ENCODE results near the gene DNASE1L3.

Gene DNASE1L3

DNA sequence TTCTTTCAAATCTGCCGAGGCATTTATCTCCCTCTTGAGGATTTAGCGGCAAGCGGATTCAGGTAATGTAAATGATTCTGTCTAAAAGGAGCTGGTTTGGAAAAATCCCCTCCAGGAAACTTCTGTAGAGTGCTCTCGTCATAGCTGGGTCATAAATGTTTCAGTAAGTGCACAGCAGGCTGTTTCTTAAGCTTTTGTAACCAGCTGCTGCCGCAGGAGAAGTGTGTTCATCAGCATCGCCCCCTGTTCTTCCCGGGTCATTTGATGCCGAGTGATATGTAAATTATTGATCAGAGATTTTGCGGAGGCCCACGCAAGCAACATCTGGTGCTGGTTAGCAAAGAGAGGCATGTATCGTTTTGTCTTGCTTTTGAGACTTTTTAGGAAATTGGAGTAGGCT lies 53.1 kb downstream of the DNASE1L3 start:
- Histone ChIP-seq H4K20me1 (ENCODE audit: control insufficient read depth, insufficient read depth, low read depth, low read length) (no peaks in the 10 kb centered on the region), H3K4me1 (ENCODE audit: control insufficient read depth, low read length) (no peaks in the 10 kb centered on the region), H3K9me2 (replicated peaks; ENCODE audit: control insufficient read depth, low read length) (no peaks in the 10 kb centered on the region), H3F3A (ENCODE audit: control insufficient read depth, insufficient read depth) (no peaks in the 10 kb centered on the region), H3K36me3 (ENCODE audit: control insufficient read depth, low read length) (no peaks in the 10 kb centered on the region), H3K27ac (ENCODE audit: low read depth, low read length) (no peak overlapping the region), H3K79me2 (ENCODE audit: control insufficient read depth, low read length) (no peaks in the 10 kb centered on the region), H3K4me3 (ENCODE audit: low read length) (no peak overlapping the region), H3K4me2 (ENCODE audit: low read length) (no peak overlapping the region), H3K27me3 (ENCODE audit: control insufficient read depth, low read length) (no peaks in the 10 kb centered on the region), H3K9me3 (ENCODE audit: control insufficient read depth, insufficient read depth, low read length) (no peaks in the 10 kb centered on the region)
- TF ChIP-seq, protein P1, sequence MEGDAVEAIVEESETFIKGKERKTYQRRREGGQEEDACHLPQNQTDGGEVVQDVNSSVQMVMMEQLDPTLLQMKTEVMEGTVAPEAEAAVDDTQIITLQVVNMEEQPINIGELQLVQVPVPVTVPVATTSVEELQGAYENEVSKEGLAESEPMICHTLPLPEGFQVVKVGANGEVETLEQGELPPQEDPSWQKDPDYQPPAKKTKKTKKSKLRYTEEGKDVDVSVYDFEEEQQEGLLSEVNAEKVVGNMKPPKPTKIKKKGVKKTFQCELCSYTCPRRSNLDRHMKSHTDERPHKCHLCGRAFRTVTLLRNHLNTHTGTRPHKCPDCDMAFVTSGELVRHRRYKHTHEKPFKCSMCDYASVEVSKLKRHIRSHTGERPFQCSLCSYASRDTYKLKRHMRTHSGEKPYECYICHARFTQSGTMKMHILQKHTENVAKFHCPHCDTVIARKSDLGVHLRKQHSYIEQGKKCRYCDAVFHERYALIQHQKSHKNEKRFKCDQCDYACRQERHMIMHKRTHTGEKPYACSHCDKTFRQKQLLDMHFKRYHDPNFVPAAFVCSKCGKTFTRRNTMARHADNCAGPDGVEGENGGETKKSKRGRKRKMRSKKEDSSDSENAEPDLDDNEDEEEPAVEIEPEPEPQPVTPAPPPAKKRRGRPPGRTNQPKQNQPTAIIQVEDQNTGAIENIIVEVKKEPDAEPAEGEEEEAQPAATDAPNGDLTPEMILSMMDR (IDR thresholded peaks at IDR 0.05; ENCODE audit: low read depth, low read length, poor library complexity, severe bottlenecking): no peak
- no peak for TF ChIP-seq EZH2phosphoT487 (IDR thresholded peaks at IDR 0.05; ENCODE audit: borderline replicate concordance, low read length)

GRCh38 chr3:58155838-58156237 lies 54.9 kb downstream of the DNASE1L3 start:
- no peak for TF ChIP-seq EZH2phosphoT487 (IDR thresholded peaks at IDR 0.05; ENCODE audit: borderline replicate concordance, low read length)
- TF ChIP-seq, protein P1 (IDR thresholded peaks at IDR 0.05; ENCODE audit: low read depth, low read length, poor library complexity, severe bottlenecking): no peak
- H3K4me3 ChIP-seq (ENCODE audit: low read length): no peak overlapping the region
- no peaks in the 10 kb centered on the region for H3K27me3 ChIP-seq (ENCODE audit: control insufficient read depth, low read length)
- no peaks in the 10 kb centered on the region for H3F3A ChIP-seq (ENCODE audit: control insufficient read depth, insufficient read depth)
- no peak overlapping the region for H3K27ac ChIP-seq (ENCODE audit: low read depth, low read length)
- H3K4me2 ChIP-seq (ENCODE audit: low read length): no peak overlapping the region
- no peaks in the 10 kb centered on the region for H3K79me2 ChIP-seq (ENCODE audit: control insufficient read depth, low read length)
- no peaks in the 10 kb centered on the region for H3K9me2 ChIP-seq (replicated peaks; ENCODE audit: control insufficient read depth, low read length)
- H4K20me1 ChIP-seq (ENCODE audit: control insufficient read depth, insufficient read depth, low read depth, low read length): no peaks in the 10 kb centered on the region
- no peaks in the 10 kb centered on the region for H3K9me3 ChIP-seq (ENCODE audit: control insufficient read depth, insufficient read depth, low read length)
- no peaks in the 10 kb centered on the region for H3K4me1 ChIP-seq (ENCODE audit: control insufficient read depth, low read length)
- H3K36me3 ChIP-seq (ENCODE audit: control insufficient read depth, low read length): no peaks in the 10 kb centered on the region

DNA sequence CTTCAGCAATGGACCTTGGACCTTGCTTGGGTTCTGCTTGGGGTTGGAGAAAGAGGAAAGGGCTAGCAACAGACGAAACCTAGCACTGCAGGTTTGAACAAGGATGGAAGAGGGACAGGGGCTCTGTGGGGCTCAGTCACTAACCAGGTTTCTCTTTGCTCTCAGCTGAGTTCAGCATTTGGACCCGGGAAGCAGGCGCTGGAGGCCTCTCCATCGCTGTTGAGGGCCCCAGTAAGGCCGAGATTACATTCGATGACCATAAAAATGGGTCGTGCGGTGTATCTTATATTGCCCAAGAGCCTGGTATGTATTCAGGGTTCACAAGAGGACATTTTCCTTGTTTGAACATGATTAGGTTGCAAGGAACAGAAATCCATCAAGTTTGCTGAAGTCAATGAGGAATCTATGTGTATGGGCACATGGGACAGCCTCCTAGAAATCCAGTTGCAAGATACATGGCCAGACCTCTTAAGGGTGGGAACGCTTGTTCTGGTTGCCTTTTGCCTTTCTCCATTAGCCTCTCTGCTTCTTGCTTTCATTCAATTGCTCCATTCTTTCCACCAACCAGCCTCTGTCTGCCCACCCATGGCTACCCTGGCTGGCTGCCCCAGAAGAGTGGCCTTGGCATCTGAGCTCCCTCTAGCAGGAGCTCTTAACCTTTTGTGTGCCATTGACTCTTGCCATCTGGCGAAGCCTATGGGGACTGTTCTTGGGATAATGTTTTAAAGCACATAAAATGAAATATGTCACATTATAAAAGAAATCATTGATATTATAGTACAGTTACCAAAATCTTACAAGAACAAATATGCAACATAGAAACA lies 55.9 kb downstream of the DNASE1L3 start:
- Histone ChIP-seq H3K36me3 (ENCODE audit: control insufficient read depth, low read length) (no peaks in the 10 kb centered on the region), H3K79me2 (ENCODE audit: control insufficient read depth, low read length) (no peaks in the 10 kb centered on the region), H3F3A (ENCODE audit: control insufficient read depth, insufficient read depth) (no peaks in the 10 kb centered on the region), H3K9me2 (replicated peaks; ENCODE audit: control insufficient read depth, low read length) (no peaks in the 10 kb centered on the region), H3K4me3 (ENCODE audit: low read length) (no peak overlapping the region), H3K27ac (ENCODE audit: low read depth, low read length) (no peak overlapping the region), H3K4me2 (ENCODE audit: low read length) (no peak overlapping the region), H3K9me3 (ENCODE audit: control insufficient read depth, insufficient read depth, low read length) (no peaks in the 10 kb centered on the region), H3K27me3 (ENCODE audit: control insufficient read depth, low read length) (no peaks in the 10 kb centered on the region), H4K20me1 (ENCODE audit: control insufficient read depth, insufficient read depth, low read depth, low read length) (no peaks in the 10 kb centered on the region), H3K4me1 (ENCODE audit: control insufficient read depth, low read length) (no peaks in the 10 kb centered on the region)
- TF ChIP-seq, protein P1 (IDR thresholded peaks at IDR 0.05; ENCODE audit: low read depth, low read length, poor library complexity, severe bottlenecking): no peak
